Astrocyte (in vitro differentiated cells and primary cell): ENCODE results near the gene KDM4F.

Experiments
- CTCF ChIP-seq: IDR thresholded peaks from 2 replicates; pipeline ENCODE4 v1.5.1; 2011; ENCODE audit warnings: low read depth, mild to moderate bottlenecking, inconsistent platforms, low read length, moderate library complexity; ENCODE audit not compliant: insufficient read depth
- EZH2 ChIP-seq: IDR thresholded peaks from 2 replicates; pipeline ENCODE4 v1.6.1; 2012; ENCODE audit warnings: mild to moderate bottlenecking, low read length, inconsistent platforms; ENCODE audit not compliant: insufficient read depth

- TF ChIP-seq CTCF (no peak), EZH2 (no peak)
Observed at GRCh38 chr11:95072948-95073347, 23.7 kb downstream of the KDM4F start.
